Measurements from ENCODE around the gene ZNF365. TPM values are rescaled to one million over a fixed set of nuclear protein-coding genes. Genes with fewer than 3 reads are reported as not detected.

ZNF365 gene
- total and polyA plus RNA-seq, 8 donors: 0.18 to 0.40 TPM; not detected in 6

- Histone ChIP-seq H3K4me1 (no peaks in the 10 kb centered on the region), H3K36me3 (no peaks in the 10 kb centered on the region), H3K4me3 (no peak overlapping the region), H3K27ac (no peak overlapping the region), H3K9me3 (peaks cover 0 to 8% (median 3%) of the 10 kb centered on the region in 4 donors), H3K27me3 (no peaks in the 10 kb centered on the region)
- no peak for DNase-seq
- TF ChIP-seq CTCF (IDR thresholded peaks at IDR 0.05) (no peak), POLR2AphosphoS5 (IDR thresholded peaks at IDR 0.05) (no peak), EP300 (IDR thresholded peaks at IDR 0.05) (no peak), POLR2A (IDR thresholded peaks at IDR 0.05) (no peak)
- WGBS, 5 donors: 51 to 59% (median 53%) methylated on average over 2 of the region's 2 CpGs
- intact Hi-C loops (cut with DNase I; ENCODE audit: low total_unique reads): no loop called here
These were observed 38.8 kb upstream of the ZNF365 start for GRCh38 chr10:62335326-62335725.

GRCh38 chr10:62336404-62336803 lies 37.8 kb upstream of the ZNF365 start:
- H3K4me1 ChIP-seq: no peaks in the 10 kb centered on the region
- no peaks in the 10 kb centered on the region for H3K36me3 ChIP-seq
- no peak overlapping the region for H3K27ac ChIP-seq
- intact Hi-C loops (cut with DNase I; ENCODE audit: low total_unique reads): no loop called here
- H3K27me3 ChIP-seq: no peaks in the 10 kb centered on the region
- no peak for TF ChIP-seq POLR2AphosphoS5 (IDR thresholded peaks at IDR 0.05)
- TF ChIP-seq POLR2A (IDR thresholded peaks at IDR 0.05): no peak
- no peak for TF ChIP-seq EP300 (IDR thresholded peaks at IDR 0.05)
- no peak for TF ChIP-seq CTCF (IDR thresholded peaks at IDR 0.05)
- no peak overlapping the region for H3K4me3 ChIP-seq
- H3K9me3 ChIP-seq: peaks cover 0 to 17% (median 8%) of the 10 kb centered on the region in 4 donors
- no peak for DNase-seq
- WGBS, 5 donors: 92 to 100% (median 100%) methylated on average over 1 of the region's 1 CpG

GRCh38 chr10:62341419-62341818 lies 32.8 kb upstream of the ZNF365 start:
- no peaks in the 10 kb centered on the region for H3K36me3 ChIP-seq
- no peak for TF ChIP-seq POLR2A (IDR thresholded peaks at IDR 0.05)
- TF ChIP-seq EP300 (IDR thresholded peaks at IDR 0.05): no peak
- TF ChIP-seq CTCF (IDR thresholded peaks at IDR 0.05): no peak
- no peak for TF ChIP-seq POLR2AphosphoS5 (IDR thresholded peaks at IDR 0.05)
- intact Hi-C loops (cut with DNase I; ENCODE audit: low total_unique reads): no loop called here
- no peaks in the 10 kb centered on the region for H3K27me3 ChIP-seq
- peaks cover 0 to 62% (median 39%) of the 10 kb centered on the region in 4 donors for H3K9me3 ChIP-seq
- H3K4me1 ChIP-seq: no peaks in the 10 kb centered on the region
- H3K4me3 ChIP-seq: no peak overlapping the region
- no peak overlapping the region for H3K27ac ChIP-seq
- no peak for DNase-seq

GRCh38 chr10:62343000-62343399 lies 31.2 kb upstream of the ZNF365 start:
- intact Hi-C loops (cut with DNase I; ENCODE audit: low total_unique reads): no loop called here
- 92 to 100% (median 94%) methylated on average over 1 of the region's 1 CpG for WGBS, 5 donors

More at GRCh38 chr10:62343000-62343399, 31.2 kb upstream of the ZNF365 start:
- no peaks in the 10 kb centered on the region for H3K4me1 ChIP-seq
- DNase-seq: no peak
- H3K4me3 ChIP-seq: no peak overlapping the region
- no peaks in the 10 kb centered on the region for H3K36me3 ChIP-seq
- H3K27ac ChIP-seq: no peak overlapping the region
- no peaks in the 10 kb centered on the region for H3K27me3 ChIP-seq
- TF ChIP-seq POLR2AphosphoS5 (IDR thresholded peaks at IDR 0.05) (no peak), EP300 (IDR thresholded peaks at IDR 0.05) (no peak), POLR2A (IDR thresholded peaks at IDR 0.05) (no peak), CTCF (IDR thresholded peaks at IDR 0.05) (no peak)
- peaks cover 0 to 75% (median 49%) of the 10 kb centered on the region in 4 donors for H3K9me3 ChIP-seq

All from stomach (tissue), 9 donors.